HG02938 (cell line): ENCODE results near the gene CFAP206.
A peak's percentile ranks its signal among the peaks of the same experiment; 100 is the strongest.
"Not testable (repeated sequence)": the region's sequence is repeated elsewhere in the genome, so short reads cannot be mapped to it uniquely, and the experiment has no call there.

Experiments
- ATAC-seq: cut with Tn5 transposase; IDR thresholded peaks from one replicate; pipeline ENCODE4 v1.9.1; 2021; ENCODE audit warnings: mild to moderate bottlenecking, moderate library complexity; ENCODE audit not compliant: unreplicated experiment

Gene CFAP206

DNA sequence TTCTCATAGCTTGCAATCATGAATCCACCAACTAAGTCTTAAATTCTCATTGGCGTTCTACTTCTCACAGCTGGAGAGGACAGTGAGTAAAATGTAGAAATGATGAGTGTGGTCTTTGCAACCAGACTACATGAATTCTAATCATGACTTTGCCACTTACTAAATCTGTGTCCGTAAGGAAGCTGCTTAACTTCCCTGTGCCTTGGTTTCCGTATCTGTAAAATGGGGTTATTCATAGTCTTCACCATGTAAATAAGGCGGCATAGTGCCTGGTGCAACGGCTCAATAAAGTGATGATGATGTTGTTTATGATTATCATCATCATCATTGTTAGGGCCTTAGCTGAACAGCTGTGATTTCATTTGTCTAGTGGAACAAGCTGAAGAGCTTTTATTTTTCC, 12.6 kb downstream of the CFAP206 start:
- ATAC-seq: no peak

DNA sequence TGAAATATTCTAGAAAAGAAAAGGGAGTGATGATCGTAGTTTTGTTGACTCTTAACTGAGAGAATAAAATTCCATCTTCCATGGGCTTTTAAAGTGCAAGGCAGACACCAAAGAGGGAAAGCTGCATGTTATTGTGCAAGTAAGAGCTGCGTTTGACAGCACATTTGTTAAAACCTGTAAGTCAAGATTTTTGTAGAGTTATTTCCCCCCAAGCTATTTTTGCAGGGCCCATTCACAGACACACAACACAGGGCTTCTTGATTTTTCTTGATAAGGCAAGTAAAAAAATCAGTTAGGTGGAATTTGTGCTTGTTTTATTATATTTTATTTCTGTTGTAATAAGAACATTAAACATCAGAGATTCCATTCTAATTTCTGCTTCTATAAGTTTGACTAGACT, 13.8 kb downstream of the CFAP206 start:
- ATAC-seq: no peak

DNA sequence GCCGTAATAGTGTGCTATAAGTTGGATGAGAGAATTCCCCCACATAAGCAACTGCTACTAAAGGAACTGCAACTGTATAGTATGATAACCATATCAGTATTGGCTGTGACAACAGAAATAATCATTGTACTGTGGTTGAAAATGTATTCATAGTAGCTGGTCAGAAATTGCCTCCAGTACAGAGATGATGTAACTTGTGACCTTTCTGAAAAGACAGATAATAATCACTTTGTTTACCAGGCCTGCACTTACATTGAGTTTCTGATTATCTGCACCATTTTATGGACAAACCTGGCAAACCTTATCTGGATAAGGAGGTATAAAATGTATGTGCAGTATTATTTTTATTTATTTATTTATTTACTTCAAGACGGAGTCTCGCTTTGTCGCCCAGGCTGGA, 19.0 kb downstream of the CFAP206 start:
- ATAC-seq: no peak

DNA sequence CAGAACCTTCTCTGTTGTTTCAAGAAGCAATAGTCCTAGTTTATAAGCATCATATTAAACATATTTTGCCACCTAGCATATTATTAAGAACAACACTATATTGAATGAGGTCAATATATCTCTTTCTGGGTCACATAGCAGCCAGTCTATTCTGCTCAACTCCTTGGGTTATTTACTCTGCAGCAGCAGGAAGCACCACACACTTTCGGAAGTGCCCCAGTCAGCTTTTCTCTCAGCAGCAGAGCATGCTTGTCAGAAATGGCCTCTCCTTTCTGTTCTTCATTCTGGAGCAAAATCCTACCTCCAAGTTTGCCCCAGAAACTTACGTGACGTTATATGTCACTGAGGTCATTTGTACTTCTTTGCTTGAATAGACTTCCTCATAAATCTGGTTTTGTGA, 22.7 kb downstream of the CFAP206 start:
- no peak for ATAC-seq

DNA sequence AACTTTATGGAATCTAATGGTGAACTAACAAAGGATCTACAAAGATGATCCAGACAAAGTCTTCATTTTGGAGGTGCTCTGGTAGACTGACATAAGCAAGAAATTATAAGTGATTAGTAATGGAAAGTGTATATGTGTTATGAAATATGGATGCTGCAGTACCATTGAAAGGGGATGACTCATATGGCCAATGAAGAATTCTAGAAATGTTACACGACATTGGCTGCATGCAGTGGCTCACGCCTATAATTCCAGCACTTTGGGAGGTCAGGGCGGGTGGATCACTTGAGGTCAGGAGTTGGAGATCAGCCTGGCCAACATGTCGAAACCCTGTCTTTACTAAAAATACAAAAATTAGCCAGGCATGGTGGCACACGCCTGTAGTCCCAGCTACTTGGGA, 23.5 kb downstream of the CFAP206 start:
- ATAC-seq: no peak

DNA sequence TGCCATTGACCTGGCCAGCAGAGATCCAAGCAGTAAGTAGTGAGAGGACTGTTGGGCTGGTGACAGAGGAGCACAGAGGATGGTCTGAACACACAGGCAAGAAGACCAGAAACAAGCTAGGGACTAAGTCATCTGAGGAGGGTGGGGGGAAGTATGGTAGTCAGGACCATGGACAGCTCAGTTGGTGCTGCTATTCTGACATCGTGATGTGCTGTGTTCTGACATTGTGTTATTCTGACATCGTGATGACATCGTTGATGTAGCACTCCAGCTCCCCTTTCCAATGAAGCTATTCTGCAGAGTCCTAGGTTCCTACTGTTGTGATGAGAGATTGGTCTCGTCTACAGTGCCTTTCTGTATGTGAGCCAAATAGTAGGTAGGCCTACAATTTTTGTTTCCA, 28.7 kb downstream of the CFAP206 start:
- ATAC-seq: no peak

DNA sequence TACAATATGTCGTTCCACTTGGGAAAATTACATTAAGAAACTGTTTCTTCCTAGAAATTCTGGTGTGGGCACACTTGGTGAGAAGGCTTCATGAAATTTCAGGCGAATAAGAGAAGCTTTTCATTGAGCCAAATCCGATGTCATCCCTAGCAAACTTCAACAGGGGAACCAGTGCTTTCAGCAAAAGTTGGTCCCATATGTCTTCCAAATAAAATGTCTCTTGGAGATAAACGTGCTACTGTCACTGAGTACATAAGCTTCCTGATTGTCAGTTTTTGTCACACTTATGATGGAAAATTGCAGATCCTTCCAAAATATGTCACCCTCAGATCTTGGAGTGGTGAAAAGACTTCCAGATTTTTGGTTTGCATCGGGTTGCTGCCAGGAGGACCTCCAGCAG, 33.9 kb downstream of the CFAP206 start:
- no peak for ATAC-seq

DNA sequence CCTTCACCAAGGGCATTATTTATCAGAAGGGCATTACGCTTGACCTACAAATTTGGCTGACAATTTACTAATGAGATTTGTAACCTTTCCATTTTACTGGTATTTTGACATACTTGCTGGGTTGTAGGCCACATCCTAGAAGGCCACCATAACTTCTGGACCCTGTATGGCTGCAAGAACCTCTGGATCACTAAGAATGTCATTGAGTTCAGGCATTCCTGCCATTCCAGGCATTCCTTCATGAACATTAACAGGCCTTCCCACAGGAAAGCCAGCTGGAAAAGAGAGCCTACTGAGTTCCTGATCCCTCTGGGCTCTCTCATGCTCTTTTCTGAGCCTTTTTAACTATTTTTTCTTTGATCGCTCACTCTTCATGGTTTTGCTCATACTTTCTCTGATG, 36.6 kb downstream of the CFAP206 start:
- ATAC-seq: no peak

DNA sequence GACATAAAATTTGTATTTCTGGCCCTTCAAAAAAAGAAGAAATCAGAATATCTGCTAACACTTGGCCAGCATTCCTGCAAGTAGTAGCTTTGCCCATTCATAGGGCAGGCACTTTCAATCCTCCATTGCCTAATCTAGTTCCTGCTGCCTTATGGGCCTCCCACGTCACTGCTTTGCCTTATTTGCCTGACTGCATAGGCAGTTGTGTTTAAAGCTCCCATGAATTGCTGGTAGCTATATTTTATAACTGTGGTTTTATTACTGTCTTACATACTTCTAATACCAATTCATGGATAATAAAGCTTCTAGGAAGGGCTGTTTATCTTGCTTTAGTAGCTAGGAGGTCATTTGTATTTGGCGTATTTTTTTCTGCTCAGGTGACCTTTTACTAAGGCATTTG, 57.3 kb downstream of the CFAP206 start:
- ATAC-seq: no peak

DNA sequence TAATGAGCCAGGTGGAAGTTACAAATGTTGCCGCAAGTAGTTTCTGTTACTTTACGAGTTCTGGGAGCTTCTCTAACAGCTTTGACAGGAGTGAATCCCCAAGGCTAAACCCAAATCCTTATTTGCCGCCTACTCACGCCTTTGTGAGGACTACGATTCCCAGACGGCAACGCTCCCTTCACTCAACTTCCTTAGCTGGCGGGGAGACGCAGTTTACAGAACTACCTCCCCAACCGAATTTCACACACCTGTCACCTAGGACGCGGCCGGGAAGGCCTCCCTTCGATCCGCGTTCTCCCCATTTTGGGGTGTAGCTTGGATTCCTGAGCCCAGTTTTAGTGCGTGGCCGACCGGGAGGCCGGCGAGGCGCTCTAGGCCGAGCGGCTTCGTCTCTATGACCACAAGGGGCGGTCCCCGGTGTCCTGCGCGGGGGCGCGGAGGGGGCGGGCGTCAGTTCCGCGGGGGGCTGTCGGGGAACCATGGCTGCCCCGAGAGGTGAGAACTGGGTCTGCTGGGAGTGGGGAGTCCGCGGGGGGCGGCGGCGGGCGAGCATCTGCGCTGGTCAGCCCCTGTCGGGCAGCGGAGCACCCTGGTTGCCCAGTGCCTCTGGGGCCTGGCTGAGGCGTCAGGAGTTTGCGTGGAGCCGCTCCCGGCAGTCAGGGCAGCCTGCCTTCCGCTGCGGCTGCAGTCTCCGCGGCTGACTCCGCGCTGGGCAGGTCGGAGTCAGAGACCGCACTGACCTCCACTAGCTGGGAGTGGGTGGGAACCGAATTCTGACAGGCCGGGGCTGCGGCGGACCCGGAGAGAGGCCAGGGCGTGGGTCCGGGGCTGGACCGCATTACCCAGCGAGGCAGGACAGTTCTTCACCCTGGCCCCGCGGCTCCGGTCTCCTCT, 65.0 kb downstream of the CFAP206 start, which contains the start of gene SLC35A1:
Gene SLC35A1, plus strand, starts transcription at position 450 of the 894 bp plus-strand sequence. Its CDS starts 30 bp downstream, at position 480.
- peak; percentile 88 for ATAC-seq

DNA sequence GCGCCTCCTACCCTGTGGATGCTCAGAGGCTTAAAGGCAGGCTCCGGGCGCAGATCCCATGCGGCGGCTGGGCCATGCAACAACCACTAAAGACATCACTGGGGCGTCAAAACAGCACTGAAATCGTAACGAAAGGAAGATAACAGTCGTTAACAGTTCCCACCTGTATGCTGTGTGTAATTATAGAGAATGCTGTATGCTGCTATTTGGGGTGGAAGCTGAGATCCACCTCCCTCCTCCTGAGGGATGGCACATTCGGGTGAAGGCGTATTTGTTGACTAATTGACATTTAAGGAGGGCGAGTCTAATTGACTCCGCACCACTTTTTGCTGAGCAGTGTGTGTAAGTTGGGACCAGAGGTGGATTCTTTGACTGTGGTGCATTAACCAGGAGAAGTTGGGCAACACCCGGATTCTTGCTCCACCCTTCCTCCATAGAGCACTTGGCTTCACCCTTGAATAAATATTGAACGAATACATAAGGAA, 65.7 kb downstream of the CFAP206 start:
- peak; percentile 67 for ATAC-seq

DNA sequence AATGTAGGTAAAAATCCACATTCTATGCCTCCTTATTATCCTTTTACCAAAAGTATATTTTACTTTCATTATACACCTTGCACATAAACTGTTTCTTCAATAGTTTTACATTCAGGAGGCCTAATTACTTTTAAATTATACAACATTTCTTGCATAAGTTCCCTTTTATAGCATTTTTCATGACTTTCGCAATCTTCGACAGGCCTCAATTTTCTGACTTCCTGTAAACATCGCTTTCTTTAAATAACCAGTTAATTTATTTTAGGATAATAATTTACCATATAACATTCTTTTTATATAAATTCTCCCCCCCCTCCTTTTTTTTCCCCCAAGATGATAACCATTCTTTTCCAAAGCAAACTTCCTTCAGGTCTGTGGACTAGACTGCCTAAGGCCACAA, 74.2 kb downstream of the CFAP206 start:
- no peak for ATAC-seq

DNA sequence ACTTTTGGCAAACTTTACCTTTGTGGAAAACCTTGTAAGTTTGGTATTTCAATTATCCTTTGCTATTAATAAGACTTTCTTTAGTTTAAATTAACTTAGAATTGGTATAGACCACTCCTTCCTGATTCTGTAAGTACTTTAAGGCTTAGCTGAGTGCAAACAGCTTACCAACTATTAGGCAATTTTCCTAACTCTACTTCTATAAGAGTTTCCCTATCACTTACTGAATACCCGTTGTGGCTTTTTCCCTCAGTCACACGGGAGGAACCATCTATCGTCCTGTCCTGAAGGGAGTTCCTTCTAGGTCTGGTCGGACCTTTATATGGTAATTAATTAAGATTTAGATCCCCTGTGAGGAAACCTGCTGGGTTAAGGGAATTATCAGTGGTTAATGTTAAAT, 74.6 kb downstream of the CFAP206 start:
- ATAC-seq: no peak

DNA sequence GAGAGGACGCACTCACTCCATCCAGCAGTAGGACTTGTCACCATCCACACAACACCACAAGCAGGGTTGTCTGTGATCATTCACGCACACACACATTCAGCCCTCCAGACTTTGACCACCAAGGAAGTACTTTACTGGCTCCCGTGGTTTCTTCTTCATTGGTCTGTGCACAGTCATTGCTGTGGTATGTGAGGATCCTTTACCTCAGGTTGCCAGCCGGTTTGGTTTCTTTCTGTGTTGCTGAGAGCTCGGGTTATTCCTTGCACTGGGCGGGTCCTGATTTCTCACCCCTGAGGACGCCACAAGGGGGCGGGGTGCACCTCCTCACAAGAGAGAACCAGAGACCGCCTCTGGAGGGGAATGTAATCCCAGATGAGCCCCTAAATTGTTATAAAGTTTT, 76.2 kb downstream of the CFAP206 start:
- ATAC-seq: no peak

DNA sequence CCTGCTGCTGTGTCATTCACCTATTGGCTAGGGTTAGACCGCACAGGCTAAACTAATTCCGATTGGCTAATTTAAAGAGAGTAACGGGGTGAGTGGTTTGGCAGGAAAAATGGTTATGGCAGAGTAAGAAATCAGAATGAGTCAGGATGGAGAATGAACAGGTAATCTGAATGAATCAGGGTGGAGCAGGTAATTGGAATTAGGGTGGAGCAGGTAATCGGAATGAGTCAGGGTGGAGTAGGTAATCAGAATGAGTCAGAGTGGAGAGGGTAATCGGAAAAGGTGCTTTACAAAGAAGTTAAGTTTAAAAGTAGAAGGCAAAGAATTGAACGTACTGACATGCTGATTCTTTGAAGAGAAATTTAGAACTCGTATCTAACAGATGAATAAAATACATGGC, 76.7 kb downstream of the CFAP206 start:
- ATAC-seq: no peak

DNA sequence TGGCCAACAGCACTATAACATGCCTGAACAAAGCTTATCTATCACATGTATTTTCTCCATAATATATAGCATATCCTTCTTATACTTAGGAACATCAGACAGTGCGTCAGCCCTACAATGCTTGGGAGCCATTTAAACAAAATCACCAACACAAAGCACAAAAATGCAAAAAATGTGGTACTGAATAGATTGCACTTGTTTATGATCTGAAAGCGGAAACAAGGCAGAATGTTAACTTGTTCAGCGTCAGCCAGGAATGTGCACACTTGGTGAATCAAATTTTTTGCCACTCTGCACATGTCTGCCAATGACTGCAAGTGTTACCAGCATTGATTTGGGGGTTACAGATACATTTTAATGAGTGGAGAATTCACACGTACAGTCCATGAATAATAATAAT, 79.8 kb downstream of the CFAP206 start:
- no peak for ATAC-seq

DNA sequence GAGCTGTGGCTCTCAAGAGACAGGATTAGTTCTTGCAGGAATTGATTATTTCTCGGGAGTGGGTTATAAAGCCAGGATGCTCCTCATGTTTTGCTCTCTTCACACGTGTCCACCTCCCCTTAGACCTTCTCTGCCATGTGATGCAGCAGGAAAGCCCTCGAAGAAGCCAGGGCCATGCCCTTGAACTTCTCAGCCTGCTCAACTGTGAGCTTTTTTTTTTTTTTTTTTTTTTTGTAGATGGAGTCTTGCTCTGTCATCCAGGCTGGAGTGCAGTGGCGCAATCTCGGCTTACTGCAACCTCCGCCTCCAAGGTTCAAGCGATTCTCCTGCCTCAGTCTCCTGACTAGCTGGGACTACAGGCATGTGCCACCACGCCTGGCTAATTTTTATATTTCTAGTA, 81.6 kb downstream of the CFAP206 start:
- not testable (repeated sequence) for ATAC-seq

DNA sequence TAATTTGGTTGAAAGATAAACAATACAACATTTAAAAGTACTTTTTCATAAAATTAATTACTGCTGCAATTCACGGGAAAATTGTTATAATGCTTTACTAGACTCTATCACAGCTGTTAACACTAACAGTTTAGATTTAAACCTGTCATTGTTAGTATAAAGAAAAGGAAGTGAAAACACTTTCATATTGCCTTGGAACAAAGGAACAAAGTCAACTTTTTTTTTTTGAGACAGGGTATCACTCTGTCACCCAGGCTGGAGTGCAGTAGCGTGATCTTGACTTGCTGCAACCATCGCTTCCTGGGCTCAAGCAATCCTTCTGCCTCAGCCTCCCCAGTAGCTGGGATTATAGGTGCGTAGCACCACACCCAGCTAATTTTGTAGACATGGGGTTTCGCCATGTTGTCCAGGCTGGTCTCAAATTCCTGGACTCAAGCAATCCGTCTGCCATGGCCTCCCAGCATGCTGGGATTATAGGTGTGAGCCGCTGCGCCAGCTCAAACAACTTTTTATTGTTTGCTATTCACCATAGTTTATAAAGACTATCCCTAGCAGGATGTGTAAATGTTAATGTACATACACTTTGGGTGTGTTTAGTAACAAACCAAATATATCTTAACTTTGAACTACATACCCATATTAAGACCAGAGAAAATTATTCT, 87.1 kb downstream of the CFAP206 start:
- peak; percentile 92 for ATAC-seq

DNA sequence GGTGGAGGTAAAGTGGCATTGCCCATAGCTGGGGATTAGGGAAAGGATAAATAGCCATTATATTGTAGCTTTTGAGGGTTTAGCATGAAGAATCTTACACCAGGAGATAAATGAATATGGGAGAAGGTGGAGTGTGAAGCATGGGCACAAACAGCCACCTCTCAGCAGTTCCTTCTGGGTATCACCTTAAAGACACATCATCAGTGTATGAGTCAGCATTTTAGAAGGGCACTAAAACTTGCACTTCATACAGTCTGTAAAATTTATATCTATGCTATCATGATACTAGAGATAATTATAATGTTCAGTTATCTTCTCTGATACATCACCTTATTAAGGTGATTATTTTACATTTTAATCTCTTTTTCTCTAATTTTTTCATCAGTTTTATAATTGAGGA, 90.3 kb downstream of the CFAP206 start:
- no peak for ATAC-seq

DNA sequence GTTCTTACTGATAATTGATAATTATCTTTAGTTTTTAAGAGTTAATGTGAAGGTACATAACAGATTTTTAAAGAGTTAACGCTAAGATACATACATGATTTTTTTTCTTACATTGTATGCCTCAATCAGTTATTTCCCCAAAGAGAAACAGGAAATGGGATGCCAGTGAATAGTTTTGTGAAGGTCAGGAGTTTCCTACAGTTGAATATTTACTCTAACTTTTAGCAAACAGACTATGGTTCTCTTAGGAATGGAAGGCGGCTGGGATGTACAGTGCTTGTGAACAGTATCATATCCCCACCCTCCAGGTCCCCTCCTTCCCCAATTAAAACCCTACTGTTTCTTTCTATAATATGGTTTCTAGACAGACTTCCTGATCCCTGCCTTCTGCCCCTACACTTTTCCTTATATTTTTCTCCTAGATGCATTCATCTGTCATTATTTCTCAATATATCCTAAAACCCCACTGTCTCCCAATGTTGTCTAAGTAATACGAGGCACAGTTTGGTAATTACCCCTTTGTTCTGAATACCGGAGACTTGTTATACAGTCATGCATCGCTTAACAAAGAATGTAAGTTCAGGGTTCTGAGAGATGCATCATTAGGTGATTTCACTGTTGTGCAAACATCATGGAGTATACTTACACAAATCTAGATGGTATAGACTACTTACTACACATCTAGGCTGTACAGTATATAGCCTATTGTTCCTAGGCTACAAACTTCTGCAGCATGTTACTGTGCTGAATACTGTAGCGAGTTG, 94.2 kb downstream of the CFAP206 start:
- no peak for ATAC-seq

DNA sequence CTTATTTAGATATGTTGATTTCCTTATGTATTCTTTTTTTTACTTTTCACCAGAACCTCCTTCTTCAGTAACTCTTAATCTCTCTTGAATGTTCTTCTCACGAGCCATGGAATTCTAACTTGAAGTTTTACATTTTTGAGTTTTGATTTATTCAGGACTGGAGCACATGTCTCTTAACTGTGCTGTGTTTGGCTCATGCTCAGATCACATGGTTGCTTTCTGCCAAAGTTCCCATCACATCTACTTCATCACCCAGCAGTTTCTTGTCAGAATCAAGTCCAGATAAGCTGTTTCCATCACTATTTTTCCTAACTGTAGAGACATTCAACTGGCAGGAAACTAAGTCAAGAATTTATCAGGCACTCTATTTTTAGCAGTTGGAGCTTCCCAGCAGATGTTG, 96.7 kb downstream of the CFAP206 start:
- no peak for ATAC-seq
